Measurements from ENCODE around the gene C10orf105. TPM values are rescaled to one million over a fixed set of nuclear protein-coding genes. Genes with fewer than 3 reads are reported as not detected.

Gene C10orf105
- total RNA-seq, 1 donor, result under 0.01 TPM

DNA sequence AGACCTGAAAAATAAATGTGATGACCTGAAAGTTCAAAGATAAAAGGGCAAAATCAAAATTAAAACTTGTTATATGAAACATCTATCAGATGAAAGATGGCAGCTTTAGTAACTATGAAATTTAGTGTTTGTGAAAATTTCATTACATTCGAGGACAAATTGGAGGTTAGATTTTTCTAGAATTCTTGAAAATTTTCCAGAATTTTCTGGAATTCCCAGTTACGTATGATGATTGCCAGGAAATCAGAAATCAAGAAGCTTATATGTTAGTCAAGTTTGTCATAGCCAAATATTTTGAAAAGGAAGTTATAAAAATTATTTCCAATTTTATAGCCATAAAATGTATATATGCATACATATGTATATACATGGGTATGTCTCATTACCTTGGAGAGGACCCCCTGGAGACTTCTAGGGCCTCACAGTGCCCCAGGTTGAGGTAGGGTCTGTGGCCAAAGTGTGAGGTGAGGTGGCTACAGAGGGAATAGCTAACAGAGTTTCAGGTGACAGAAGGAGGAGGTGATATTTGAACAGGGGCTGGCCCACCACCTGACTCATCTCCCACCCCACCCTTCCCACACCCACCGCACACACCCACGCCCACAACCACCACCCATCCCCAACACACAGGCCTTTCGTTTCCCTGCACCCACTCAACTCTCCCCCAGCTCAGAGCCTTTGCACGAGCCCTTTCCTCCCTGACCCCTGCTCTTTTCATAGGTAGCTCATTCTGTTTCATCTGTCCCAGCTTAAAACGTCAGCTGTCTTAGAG lies 21.5 kb downstream of the C10orf105 start:
- no peaks in the 10 kb centered on the region for H3K36me3 ChIP-seq (ENCODE audit: insufficient read depth, low read length)
- TF ChIP-seq CTCF (IDR thresholded peaks at IDR 0.05; ENCODE audit: extremely low read depth, low read depth, low read length), result no peak
- no peak for DNase-seq (ENCODE audit: insufficient read length, low spot score, missing footprints)
- no peaks in the 10 kb centered on the region for H3K9me3 ChIP-seq (ENCODE audit: low read depth, low read length)
- H4K20me1 ChIP-seq (ENCODE audit: insufficient read depth, low read length), result no peaks in the 10 kb centered on the region
- H3K4me2 ChIP-seq (ENCODE audit: insufficient read depth, low read length), result no peak overlapping the region
- no peak overlapping the region for H3K4me3 ChIP-seq (ENCODE audit: insufficient read depth, low read length)
- peaks cover 14% of the 10 kb centered on the region for H3K27me3 ChIP-seq (ENCODE audit: insufficient read depth, low read length)
- no peaks in the 10 kb centered on the region for H3K79me2 ChIP-seq (ENCODE audit: insufficient read depth, low read length)
- no peak overlapping the region for H2AFZ ChIP-seq (ENCODE audit: low read length)
- H3K4me1 ChIP-seq (ENCODE audit: insufficient read depth, low read length), result no peaks in the 10 kb centered on the region
- no peak overlapping the region for H3K27ac ChIP-seq (ENCODE audit: low read depth, low read length)

- H3K36me3 ChIP-seq (ENCODE audit: insufficient read depth, low read length), result no peaks in the 10 kb centered on the region
- H3K4me2 ChIP-seq (ENCODE audit: insufficient read depth, low read length), result no peak overlapping the region
- H3K79me2 ChIP-seq (ENCODE audit: insufficient read depth, low read length), result no peaks in the 10 kb centered on the region
- H2AFZ ChIP-seq (ENCODE audit: low read length), result no peak overlapping the region
- TF ChIP-seq CTCF (IDR thresholded peaks at IDR 0.05; ENCODE audit: extremely low read depth, low read depth, low read length), result peak; percentile 87
- H3K9me3 ChIP-seq (ENCODE audit: low read depth, low read length), result no peaks in the 10 kb centered on the region
- DNase-seq (ENCODE audit: insufficient read length, low spot score, missing footprints), result peak; percentile 95
- peaks cover 11% of the 10 kb centered on the region for H3K27me3 ChIP-seq (ENCODE audit: insufficient read depth, low read length)
- no peaks in the 10 kb centered on the region for H4K20me1 ChIP-seq (ENCODE audit: insufficient read depth, low read length)
- H3K4me1 ChIP-seq (ENCODE audit: insufficient read depth, low read length), result no peaks in the 10 kb centered on the region
- no peak overlapping the region for H3K27ac ChIP-seq (ENCODE audit: low read depth, low read length)
- no peak overlapping the region for H3K4me3 ChIP-seq (ENCODE audit: insufficient read depth, low read length)
Measured at GRCh38 chr10:71696628-71697326, 22.8 kb downstream of the C10orf105 start.

DNA sequence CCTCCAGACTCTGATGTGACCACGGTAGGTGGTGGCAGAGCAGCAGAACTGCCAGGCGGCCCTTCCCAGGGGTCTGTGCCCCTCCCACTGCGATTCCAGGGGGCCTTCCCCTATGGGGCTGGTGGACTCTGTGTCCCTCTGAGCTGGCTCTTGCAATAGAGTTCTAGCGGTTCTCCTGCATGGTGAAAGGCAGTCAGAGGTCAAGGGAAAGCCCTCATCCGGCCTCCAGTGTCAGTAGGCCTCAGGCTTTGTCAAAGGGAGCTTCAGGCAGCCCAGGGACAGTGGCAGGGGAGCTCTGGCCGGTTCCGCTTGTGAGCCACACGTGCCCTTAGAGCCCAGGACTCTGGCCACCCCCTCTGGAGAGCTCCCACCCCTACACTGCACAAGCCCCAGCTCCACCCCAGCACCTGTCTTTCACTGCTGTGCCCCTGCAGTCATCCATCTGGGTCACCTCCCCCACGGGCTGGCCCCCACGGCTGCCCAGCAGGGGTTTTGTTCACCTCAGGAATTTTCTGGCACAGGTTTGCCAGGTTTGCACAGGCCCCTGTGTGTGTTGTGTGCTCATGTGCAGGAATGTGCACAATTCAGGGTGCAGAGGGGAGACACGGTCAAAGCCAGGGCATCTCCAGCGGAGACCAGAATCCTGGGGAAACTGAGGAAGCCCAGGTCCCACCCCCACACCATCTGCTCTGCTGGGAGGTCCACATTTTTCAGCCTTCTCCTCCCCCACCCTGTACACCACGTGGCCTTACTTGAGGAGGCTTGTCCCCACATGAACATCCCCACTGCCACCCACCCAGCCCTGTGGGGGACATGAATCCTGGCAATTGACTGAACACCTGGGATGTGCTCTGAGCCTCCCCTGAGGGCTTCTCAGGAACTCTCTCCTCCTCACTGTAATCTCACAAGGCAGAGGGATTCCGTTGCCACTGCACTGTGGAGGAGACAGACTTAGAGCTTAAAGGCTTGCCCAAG lies 23.8 kb downstream of the C10orf105 start:
- Histone ChIP-seq H3K27me3 (ENCODE audit: insufficient read depth, low read length) (peaks cover 11% of the 10 kb centered on the region), H3K4me3 (ENCODE audit: insufficient read depth, low read length) (no peak overlapping the region), H3K4me2 (ENCODE audit: insufficient read depth, low read length) (no peak overlapping the region), H4K20me1 (ENCODE audit: insufficient read depth, low read length) (no peaks in the 10 kb centered on the region), H3K79me2 (ENCODE audit: insufficient read depth, low read length) (no peaks in the 10 kb centered on the region), H3K36me3 (ENCODE audit: insufficient read depth, low read length) (no peaks in the 10 kb centered on the region), H3K9me3 (ENCODE audit: low read depth, low read length) (no peaks in the 10 kb centered on the region), H3K27ac (ENCODE audit: low read depth, low read length) (no peak overlapping the region), H3K4me1 (ENCODE audit: insufficient read depth, low read length) (no peaks in the 10 kb centered on the region), H2AFZ (ENCODE audit: low read length) (no peak overlapping the region)
- DNase-seq (ENCODE audit: insufficient read length, low spot score, missing footprints), result no peak
- no peak for TF ChIP-seq CTCF (IDR thresholded peaks at IDR 0.05; ENCODE audit: extremely low read depth, low read depth, low read length)

Measured in osteoblast (primary cell).